ENCODE data around the gene NADK2. TPM values are rescaled to one million over a fixed set of nuclear protein-coding genes. Genes with fewer than 3 reads are reported as not detected.

NADK2 gene
- total and polyA plus RNA-seq, 9 of the 15 experiments (the other 6 are each of a cell fraction or from before 2014, with no cell fraction given): 10.6 to 41.0 (median 24.0) TPM

DNA sequence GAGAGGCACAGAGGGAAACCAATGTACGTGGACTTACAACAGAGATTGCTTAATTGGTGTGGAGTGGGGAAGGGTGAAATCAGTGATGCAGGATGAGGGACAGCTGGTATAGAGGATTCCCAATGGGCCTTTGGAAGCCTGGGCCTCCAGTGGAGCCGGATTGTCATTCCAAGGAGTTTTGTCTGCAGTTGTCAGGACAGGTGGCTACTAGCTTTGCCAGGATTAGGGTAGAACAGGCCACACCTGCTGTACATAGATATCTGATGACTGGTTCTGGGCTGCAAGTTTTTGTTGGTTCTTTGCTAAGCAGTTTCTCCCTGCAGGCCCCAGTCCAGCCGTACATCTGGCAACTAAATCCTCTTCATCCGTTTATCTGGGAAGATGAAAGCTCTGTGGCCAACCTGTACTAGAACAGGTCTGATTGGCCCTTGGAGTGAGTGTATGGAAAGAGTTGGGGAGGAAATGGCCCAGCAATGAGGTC is 85.6 kb downstream of the NADK2 start (continued):
- TF ChIP-seq, protein P1, sequence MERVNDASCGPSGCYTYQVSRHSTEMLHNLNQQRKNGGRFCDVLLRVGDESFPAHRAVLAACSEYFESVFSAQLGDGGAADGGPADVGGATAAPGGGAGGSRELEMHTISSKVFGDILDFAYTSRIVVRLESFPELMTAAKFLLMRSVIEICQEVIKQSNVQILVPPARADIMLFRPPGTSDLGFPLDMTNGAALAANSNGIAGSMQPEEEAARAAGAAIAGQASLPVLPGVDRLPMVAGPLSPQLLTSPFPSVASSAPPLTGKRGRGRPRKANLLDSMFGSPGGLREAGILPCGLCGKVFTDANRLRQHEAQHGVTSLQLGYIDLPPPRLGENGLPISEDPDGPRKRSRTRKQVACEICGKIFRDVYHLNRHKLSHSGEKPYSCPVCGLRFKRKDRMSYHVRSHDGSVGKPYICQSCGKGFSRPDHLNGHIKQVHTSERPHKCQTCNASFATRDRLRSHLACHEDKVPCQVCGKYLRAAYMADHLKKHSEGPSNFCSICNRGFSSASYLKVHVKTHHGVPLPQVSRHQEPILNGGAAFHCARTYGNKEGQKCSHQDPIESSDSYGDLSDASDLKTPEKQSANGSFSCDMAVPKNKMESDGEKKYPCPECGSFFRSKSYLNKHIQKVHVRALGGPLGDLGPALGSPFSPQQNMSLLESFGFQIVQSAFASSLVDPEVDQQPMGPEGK (CRISPR knock-in tag; IDR thresholded peaks at IDR 0.05; ENCODE audit: borderline replicate concordance): no peak
- TF ChIP-seq TAF9B (IDR thresholded peaks at IDR 0.05; ENCODE audit: partially characterized antibody): no peak
- TF ChIP-seq, protein P2, sequence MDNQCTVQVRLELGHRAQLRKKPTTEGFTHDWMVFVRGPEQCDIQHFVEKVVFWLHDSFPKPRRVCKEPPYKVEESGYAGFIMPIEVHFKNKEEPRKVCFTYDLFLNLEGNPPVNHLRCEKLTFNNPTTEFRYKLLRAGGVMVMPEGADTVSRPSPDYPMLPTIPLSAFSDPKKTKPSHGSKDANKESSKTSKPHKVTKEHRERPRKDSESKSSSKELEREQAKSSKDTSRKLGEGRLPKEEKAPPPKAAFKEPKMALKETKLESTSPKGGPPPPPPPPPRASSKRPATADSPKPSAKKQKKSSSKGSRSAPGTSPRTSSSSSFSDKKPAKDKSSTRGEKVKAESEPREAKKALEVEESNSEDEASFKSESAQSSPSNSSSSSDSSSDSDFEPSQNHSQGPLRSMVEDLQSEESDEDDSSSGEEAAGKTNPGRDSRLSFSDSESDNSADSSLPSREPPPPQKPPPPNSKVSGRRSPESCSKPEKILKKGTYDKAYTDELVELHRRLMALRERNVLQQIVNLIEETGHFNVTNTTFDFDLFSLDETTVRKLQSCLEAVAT (IDR thresholded peaks at IDR 0.05): no peak
- no peak for TF ChIP-seq RNF2 (IDR thresholded peaks at IDR 0.05)
- no peak for TF ChIP-seq SMARCB1 (IDR thresholded peaks at IDR 0.05; ENCODE audit: insufficient read length, low read depth)
- TF ChIP-seq, protein P3, sequence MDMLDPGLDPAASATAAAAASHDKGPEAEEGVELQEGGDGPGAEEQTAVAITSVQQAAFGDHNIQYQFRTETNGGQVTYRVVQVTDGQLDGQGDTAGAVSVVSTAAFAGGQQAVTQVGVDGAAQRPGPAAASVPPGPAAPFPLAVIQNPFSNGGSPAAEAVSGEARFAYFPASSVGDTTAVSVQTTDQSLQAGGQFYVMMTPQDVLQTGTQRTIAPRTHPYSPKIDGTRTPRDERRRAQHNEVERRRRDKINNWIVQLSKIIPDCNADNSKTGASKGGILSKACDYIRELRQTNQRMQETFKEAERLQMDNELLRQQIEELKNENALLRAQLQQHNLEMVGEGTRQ (CRISPR knock-in tag; IDR thresholded peaks at IDR 0.05): no peak

DNA sequence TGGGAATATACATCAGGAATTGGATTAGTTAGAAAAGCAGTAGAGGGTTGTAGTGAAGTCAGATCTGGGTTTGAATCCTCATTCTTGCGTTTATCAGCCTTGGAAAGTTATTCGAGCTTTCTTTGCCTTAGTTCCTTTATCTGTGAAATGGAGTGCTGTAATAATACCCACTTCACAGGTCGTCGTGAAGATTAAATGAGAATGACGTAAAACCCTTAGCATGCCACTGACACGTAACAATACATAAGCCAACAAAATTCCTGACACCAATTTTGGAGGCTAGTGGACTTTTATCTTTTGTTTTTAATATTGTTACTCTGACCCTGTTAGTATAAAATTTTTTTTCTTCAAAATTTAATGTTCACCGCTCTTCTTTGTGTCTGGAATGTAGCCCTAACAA is 86.4 kb downstream of the NADK2 start:
- Histone ChIP-seq H3K4me2 (ENCODE audit: insufficient read depth, low read length) (no peak overlapping the region), H3K9me3 (replicated peaks; ENCODE audit: control insufficient read depth, insufficient read depth, low read depth, low read length) (no peaks in the 10 kb centered on the region), H4K20me1 (replicated peaks; ENCODE audit: control insufficient read depth, insufficient read depth, low read length) (no peaks in the 10 kb centered on the region), H3K4me1 (replicated peaks in 1 of 2; ENCODE audit: control insufficient read depth in 2 of 2, insufficient read depth in 2 of 2, low read length in 2 of 2) (peaks cover 6 to 10% of the 10 kb centered on the region in 2 experiments), H3K9me1 (ENCODE audit: control insufficient read depth, insufficient read depth, low read length) (no peaks in the 10 kb centered on the region), H3K9ac (ENCODE audit: insufficient read depth in 1 of 2, low read depth in 2 of 2, low read length in 2 of 2) (no peak overlapping the region), H3K27me3 (ENCODE audit: control insufficient read depth in 2 of 2, insufficient read depth in 2 of 2, low read length in 2 of 2) (no peaks in the 10 kb centered on the region), H3K27ac (ENCODE audit: extremely low read depth, low read depth, low read length) (no peak overlapping the region), H3K79me2 (ENCODE audit: control insufficient read depth, insufficient read depth, low read length) (peaks cover 91% of the 10 kb centered on the region), H3K4me3 (no peak overlapping the region), H3K36me3 (ENCODE audit: control insufficient read depth, insufficient read depth, low read length) (peaks cover 77% of the 10 kb centered on the region), H2AFZ (ENCODE audit: low read depth, low read length) (no peak overlapping the region)
- in situ Hi-C loops (cut with MboI) (no loop called here), intact Hi-C loops (cut with micrococcal nuclease) (no loop called here)
- ATAC-seq (no peak), DNase-seq (ENCODE audit: extremely low read depth in 1 of 4, low spot score in 3 of 4) (no peak), FAIRE-seq (no peak)
- CTCF ChIA-PET (ENCODE audit: low intra/inter-chr PET ratio): no interaction called here
- no TSS peak for BruUV-seq (replicated peaks)
- 89% methylated on average over 7 of the region's 7 CpGs for WGBS (ENCODE audit: insufficient coverage, low coverage, missing lambda C conversion rate)
- POLR2A ChIA-PET: no interaction called here
- TF ChIP-seq, protein P4, sequence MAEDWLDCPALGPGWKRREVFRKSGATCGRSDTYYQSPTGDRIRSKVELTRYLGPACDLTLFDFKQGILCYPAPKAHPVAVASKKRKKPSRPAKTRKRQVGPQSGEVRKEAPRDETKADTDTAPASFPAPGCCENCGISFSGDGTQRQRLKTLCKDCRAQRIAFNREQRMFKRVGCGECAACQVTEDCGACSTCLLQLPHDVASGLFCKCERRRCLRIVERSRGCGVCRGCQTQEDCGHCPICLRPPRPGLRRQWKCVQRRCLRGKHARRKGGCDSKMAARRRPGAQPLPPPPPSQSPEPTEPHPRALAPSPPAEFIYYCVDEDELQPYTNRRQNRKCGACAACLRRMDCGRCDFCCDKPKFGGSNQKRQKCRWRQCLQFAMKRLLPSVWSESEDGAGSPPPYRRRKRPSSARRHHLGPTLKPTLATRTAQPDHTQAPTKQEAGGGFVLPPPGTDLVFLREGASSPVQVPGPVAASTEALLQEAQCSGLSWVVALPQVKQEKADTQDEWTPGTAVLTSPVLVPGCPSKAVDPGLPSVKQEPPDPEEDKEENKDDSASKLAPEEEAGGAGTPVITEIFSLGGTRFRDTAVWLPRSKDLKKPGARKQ (CRISPR knock-in tag; IDR thresholded peaks at IDR 0.05): no peak
- TF ChIP-seq CREM (IDR thresholded peaks at IDR 0.05; ENCODE audit: low read depth) (no peak), ZNF134 (CRISPR knock-in tag; conservative IDR thresholded peaks at IDR 0.05) (no peak), SAP30 (IDR thresholded peaks at IDR 0.05; ENCODE audit: borderline replicate concordance, insufficient read depth, low read depth, low read length, poor library complexity, severe bottlenecking) (no peak), ATF7 (IDR thresholded peaks at IDR 0.05) (no peak), ZNF785 (CRISPR knock-in tag; IDR thresholded peaks at IDR 0.05) (no peak)
- TF ChIP-seq, protein P2 (IDR thresholded peaks at IDR 0.05): no peak

Data from K562 (cell line).